ENCODE results near the gene ENPP1.
"Not testable (repeated sequence)": the region's sequence is repeated elsewhere in the genome, so short reads cannot be mapped to it uniquely, and the experiment has no call there.

The ENPP1 gene

GRCh38 chr6:131831392-131831791 lies 23.6 kb downstream of the ENPP1 start:
- DNase-seq (ENCODE audit: low spot score): no peak

- no peak for DNase-seq (ENCODE audit: low spot score)
Measured at GRCh38 chr6:131831886-131832285, 24.1 kb downstream of the ENPP1 start.

DNA sequence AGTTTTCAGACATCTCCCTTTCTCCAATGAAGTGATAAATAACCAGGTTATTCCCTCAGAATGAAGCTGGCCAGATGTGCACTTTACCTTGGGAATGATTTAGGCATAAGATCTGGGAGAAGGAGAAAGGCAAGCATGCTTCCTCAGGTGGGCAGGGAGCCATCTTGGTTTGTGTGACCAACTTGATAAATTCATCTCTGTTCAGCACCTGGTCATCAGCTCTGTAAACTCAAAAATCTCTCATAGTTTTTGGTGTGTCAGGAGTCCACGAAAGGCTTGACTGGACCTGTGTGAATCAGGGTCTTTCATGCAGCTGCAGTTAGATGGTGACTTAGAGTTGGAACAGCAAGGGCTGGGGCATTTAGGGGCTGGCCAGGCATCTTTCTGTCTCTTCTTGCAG lies 24.5 kb downstream of the ENPP1 start:
- no peak for DNase-seq (ENCODE audit: low spot score)

DNA sequence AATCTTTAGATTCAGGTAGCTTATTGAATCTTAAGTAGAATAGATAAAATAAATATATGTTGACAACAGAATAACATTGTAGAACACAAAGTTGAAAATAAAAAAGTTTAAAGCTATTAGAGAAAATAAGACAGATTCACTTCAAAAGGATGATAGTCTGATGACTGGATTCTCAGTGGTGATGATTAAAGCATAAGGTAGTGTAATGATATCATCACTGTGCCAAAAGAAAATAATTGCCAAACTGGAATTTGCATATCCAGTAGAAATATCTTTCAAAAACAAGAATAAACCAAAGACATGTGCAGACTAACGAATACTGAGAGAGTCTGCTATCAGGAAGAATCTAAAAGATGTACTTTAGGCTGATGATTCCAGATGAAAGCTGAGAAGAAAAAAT lies 30.2 kb downstream of the ENPP1 start:
- DNase-seq (ENCODE audit: low spot score): no peak

GRCh38 chr6:131839388-131839787 lies 31.6 kb downstream of the ENPP1 start:
- DNase-seq (ENCODE audit: low spot score): no peak

DNA sequence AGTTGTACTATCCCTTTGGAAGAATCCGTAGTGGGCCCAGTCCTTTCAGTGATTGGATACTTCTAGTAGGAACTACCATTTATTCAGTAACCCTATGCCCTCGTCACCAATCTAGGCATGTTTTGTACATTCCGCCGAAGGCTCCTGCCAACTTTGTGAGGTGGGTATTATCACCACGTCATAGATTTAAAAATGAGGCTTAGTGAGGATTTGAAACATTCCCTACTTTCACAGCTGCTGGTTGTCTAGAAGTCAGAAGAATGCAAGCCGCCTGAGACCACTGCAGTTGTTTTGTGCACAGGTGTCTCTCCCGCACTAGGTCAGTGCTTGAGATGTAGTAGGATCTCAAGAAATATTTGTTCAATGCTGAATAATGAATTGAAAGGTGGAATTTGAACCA lies 32.6 kb downstream of the ENPP1 start:
- DNase-seq (ENCODE audit: low spot score): no peak

GRCh38 chr6:131840936-131841583 lies 33.2 kb downstream of the ENPP1 start:
- no peak for DNase-seq (ENCODE audit: low spot score)

DNA sequence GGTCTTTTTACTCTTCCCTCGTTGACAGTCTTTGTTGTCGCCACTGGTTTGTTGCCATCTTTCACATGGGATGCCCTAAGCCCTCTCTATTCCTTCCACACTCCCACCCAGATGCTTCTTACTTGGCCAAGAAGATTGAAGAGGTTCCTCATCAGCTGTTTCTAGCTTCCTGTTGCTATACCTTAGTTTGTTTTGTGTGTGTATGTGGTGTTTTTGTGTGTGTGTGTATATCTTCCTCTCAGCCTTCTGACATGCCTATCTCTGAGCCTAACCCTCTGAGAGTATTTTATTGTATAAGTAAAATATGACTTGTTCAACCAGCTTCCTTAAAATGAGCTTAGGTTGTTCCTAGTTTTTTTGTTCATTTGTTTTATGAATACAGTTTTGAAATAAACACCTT lies 35.9 kb downstream of the ENPP1 start:
- no peak for DNase-seq (ENCODE audit: low spot score)

GRCh38 chr6:131844243-131844841 lies 36.5 kb downstream of the ENPP1 start:
- no peak for DNase-seq (ENCODE audit: low spot score)

DNA sequence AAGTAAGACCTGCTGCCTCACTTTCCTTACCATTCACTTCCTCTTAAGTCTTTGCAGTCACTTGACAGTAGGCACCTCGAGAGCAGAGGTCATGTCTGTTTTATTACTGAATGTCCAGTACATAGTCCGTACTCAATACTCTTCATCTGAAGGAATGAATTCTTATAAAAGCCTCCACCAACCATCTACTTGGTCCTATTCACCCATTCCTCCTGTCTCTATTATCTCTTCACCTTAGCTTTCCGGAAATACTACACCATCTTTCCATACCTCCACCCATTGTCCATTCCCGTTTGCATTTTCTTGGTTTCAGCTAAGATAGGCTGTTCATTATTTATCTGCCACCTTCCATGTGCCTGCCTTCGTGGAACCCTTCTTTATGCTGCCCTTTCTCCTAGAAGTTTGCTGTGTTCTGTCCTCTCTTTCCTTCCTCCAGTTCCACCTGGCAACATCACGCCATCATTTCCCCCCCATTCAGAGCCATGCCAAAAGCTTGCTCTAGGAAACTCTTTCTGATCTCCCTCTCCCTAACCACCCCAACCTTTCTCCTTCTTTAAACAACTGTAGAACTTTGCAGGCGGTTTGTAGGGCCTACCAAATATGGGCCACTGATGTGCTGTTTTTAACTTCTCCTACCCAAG lies 38.3 kb downstream of the ENPP1 start:
- no peak for DNase-seq (ENCODE audit: low spot score)

DNA sequence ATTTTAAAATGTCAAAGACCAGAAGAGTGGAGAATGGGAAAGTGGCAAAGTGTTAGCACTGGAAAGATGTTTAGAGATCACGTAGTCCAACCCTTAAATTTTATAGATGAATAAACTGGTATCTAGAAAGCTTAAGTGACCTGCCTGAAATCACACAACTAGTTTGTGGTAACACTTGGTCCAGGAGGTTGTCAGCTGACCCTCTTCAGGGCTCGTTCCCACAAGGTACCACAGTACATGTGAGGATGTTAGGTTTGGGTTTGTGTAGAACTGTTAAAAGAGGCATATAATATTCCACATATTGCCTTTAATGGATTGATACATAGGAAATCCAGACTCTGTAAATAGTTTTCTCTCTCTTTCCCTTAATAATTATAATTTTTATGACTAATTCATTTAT lies 39.1 kb downstream of the ENPP1 start:
- no peak for DNase-seq (ENCODE audit: low spot score)

- DNase-seq (ENCODE audit: low spot score): no peak
Measured at GRCh38 chr6:131849799-131850198, 42.0 kb downstream of the ENPP1 start.

DNA sequence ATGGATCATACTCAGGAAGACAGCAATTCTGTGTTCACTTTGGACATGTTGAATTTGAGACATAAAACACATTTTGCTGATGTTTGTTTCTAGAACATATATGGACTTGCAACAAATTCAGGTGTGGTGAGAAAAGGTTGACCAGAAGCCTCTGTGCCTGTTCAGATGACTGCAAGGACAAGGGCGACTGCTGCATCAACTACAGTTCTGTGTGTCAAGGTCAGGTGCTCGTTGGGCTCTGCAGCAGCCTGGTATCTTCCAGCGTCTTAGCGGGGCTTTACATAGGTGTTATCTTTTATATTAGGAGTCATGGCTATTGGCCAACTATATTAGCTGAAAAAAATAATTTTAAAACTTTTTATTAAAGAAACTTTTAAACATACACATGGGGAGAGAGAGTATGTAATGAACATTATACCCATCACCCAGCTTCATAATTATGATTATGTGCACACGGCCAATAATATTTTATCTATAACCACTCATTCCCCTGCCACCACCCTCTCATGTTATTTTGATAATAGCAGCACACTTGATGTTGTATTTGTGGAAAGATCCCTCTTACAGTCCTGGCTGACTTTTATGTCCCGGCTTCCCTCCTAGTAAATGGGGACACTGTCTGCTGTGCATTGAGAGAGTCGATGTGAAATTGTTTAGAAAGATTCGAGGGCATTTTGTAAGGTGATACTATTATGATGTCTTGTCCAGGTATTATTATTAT lies 43.4 kb downstream of the ENPP1 start:
- DNase-seq (ENCODE audit: low spot score): no peak

DNA sequence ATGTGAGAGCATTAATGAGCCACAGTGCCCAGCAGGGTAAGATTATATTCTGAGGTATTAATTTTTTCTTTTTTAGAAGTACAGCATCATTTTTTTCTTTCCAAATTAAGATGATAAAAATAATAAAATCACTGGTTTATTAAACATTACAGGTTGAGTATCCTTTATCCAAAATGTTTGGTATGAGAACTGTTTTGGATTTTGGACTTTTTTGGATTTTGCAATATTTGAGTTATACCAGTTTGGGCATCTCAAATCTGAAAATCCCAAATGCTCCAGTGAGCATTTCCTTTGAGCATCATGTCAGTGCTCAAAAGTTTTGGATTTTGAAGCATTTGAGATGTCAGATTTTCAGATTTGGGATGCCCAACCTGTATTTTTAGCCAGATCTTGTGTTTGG lies 44.4 kb downstream of the ENPP1 start:
- no peak for DNase-seq (ENCODE audit: low spot score)

DNA sequence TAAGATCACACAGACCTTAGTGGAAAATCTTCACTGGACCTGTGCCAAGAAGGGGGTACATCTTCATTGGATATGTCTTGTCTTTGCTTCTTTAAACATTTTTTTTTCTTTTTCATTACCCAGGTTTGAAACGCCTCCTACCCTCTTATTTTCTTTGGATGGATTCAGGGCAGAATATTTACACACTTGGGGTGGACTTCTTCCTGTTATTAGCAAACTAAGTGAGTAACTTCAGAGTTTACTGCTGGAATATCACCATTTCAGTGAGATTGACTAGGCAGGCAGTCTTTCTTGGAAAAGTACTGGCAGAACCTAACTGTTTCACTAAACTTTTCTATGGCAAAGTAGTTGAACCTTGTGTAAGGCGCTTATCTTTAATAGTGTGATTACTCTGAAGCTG lies 47.0 kb downstream of the ENPP1 start:
- DNase-seq (ENCODE audit: low spot score): no peak

DNA sequence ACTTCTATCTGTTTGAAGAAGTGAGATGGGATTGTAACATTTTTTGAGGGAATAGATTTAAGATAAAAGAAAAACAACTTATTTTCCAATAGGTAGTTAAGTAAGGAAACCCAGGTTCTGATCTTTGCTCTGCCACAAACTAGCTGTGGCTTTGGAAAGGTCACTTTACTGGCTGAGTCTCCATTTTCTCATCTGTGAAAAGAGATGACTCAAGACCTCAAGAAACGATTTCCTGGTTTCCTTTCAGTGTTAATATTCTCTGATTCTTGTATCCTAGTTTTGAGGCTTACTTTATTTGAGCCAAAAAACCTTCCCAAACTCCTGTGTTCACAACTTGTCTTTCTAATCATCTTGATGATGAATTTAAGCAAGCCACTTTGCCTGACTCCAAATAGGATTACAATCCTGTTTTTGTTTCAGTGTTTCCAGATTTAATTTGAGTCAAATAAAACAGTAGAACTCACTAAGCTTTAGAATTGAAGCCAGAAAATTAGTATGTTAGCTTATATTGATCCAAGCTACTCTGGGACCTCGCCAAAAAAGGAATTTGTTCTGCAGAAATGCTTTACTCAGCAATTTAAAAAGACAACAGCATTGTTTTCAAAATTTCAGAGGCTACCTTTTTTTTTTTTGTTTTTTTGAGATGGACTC lies 51.1 kb downstream of the ENPP1 start:
- no peak for DNase-seq (ENCODE audit: low spot score)

DNA sequence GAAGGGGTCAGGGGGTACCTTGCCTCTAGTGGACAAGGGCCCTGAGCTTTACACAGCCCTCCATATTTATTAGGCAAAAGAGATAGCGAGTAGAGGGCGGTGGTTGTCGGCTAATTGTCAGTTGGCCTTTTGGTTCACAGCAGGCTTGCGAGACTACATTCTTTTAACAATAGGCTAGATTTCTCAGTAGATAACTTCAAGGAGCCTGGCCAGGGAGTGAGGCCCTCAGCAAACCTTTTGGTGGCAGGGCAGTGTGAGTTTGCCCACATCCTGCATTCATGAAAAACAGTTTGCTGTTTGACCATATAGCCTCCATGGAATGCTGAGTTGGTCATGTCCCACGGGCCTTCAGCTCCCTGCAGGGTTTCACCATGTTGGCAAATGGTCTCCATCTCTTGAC lies 51.8 kb downstream of the ENPP1 start:
- DNase-seq (ENCODE audit: low spot score): not testable (repeated sequence)

DNA sequence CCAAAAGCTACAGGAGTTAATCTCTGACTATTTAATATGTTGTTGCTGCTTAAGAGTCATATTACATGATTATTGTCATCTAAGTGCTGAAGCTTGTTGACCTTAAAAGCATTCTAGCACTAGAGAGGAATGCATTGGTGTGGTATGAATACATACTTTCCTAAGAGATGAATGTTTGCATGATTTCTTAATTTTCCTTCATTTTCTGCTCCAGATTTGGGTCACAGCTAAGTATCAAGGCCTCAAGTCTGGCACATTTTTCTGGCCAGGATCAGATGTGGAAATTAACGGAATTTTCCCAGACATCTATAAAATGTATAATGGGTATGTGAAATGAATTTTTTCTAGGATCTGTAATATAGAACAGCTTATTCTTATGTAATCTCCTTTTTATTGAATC lies 53.6 kb downstream of the ENPP1 start:
- DNase-seq (ENCODE audit: low spot score): no peak

DNA sequence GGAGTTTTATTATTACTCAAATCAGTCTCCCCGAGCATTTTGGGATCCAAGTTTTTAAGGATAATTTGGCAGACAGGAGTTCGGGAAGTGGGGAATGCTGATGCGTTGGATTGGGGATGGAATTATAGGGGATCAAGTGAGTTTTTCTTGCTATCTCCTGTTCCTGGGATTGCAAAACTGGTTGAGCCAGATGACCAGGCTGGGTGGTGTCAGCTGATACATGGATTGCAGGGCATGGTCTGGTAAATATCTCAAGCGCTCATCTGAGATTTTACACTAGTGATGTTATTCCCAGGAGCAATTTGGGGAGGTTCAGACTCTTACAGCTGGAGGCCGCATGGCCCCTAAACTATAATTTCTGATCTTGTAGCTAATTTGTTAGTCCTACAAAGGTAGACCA lies 54.7 kb downstream of the ENPP1 start:
- no peak for DNase-seq (ENCODE audit: low spot score)

GRCh38 chr6:131867744-131868143 lies 59.9 kb downstream of the ENPP1 start:
- no peak for DNase-seq (ENCODE audit: low spot score)

DNA sequence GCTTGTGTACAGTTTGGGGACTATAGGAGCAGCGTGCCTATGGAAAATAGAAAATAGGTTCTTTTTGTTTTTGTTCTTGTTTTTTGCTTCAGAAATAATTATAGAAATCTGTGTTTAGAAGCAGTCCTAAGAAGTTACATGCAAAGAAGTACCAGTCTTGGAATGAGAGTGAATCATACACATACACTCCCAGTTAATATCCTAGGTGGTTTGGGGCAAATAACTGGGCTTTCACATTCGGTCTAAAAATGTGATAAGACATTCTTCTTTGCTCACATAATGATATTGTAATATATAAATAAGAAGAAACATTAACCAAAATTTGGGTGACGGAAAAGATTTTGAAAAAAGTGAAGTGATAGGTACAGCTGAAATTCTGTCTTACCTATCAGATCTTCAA lies 61.0 kb downstream of the ENPP1 start:
- no peak for DNase-seq (ENCODE audit: low spot score)

- DNase-seq (ENCODE audit: low spot score): no peak
Measured at GRCh38 chr6:131875647-131876046, 67.8 kb downstream of the ENPP1 start.

GRCh38 chr6:131876545-131876944 lies 68.7 kb downstream of the ENPP1 start:
- DNase-seq (ENCODE audit: low spot score): no peak
